Adrenal gland (tissue), 12 donors: Measurements from ENCODE around the gene KCNMA1. TPM values are rescaled to one million over a fixed set of nuclear protein-coding genes. Genes with fewer than 3 reads are reported as not detected.

ENCODE experiments used
- DNase-seq, 7 donors: peaks; one replicate each; pipeline ENCODE4 v3.0.0-alpha.2; 2019 to 2020
- H3K27ac ChIP-seq, 5 donors: fragments of 200-600 bp; sonication (generic) in 4 of 5; 1 replicate in 3 of 5; 2 replicates in 2 of 5; pipeline versions ENCODE4 v1.5.1 to v1.8.0; 2016 to 2020; ENCODE audit warnings: mild to moderate bottlenecking in 1 of 5
- H3K27me3 ChIP-seq: fragments of 200-600 bp; 2 replicates; pipeline ENCODE4 v1.8.0; 2021
- H3K36me3 ChIP-seq, 2 donors: fragments of 200-600 bp; replicated peaks in 1 of 2; 1 replicate in 1 of 2; 2 replicates in 1 of 2; pipeline versions ENCODE4 v1.5.1 to v1.8.0; 2018 to 2022
- H3K4me1 ChIP-seq, 2 donors: fragments of 200-600 bp; replicated peaks in 1 of 2; 1 replicate in 1 of 2; 2 replicates in 1 of 2; pipeline versions ENCODE4 v1.5.1 to v1.8.0; 2018 to 2021
- H3K4me3 ChIP-seq, 4 donors: fragments of 200-600 bp; sonication (generic) in 3 of 4; one replicate each; pipeline ENCODE4 v1.5.1; 2016 to 2018
- H3K9me3 ChIP-seq, 3 donors: fragments of 200-600 bp; sonication (generic) in 1 of 3; replicated peaks in 1 of 3; 1 replicate in 2 of 3; 2 replicates in 1 of 3; pipeline versions ENCODE4 v1.5.1 to v1.8.0; 2016 to 2021
- POLR2A ChIP-seq, 2 donors: fragments of 450-650 bp; IDR thresholded peaks; one replicate each; pipeline ENCODE4 v1.6.1; 2017; ENCODE audit warnings: antibody characterized with exemption in 2 of 2, mild to moderate bottlenecking in 2 of 2, moderate library complexity in 1 of 2
- WGBS, 4 donors: extraction: QIAGEN DNeasy Blood & Tissue Kit in 2 of 4; methylation state at CpG; one replicate each; pipeline versions ENCODE4 v1.1.5 to v1.1.7; 2013 to 2017; 5-methylcytosine and 5-hydroxymethylcytosine counted together
- intact Hi-C, 2 donors: fragments of 100-400 bp; cut with DNase I; formaldehyde crosslinking; loops; one replicate each; pipeline versions ENCODE4 v1.14.1 to v1.15.0; 2022 to 2023
- polyA plus RNA-seq, 3 donors: library from polyadenylated mRNA; stranded (reverse); fragments of 200-250 nt in 2 of 3; fragments of 350-450 nt in 1 of 3; fragmentation: Illumina TruSeq in 1 of 3; extraction: RNeasy Lipid Tissue Mini Kit (QIAGEN cat#74804) in 1 of 3; gene quantifications; one replicate each; pipeline ENCODE4 v1.2.3, GENCODE V29; 2013 to 2014
- total RNA-seq, 9 donors: library from RNA; depleted of rRNA in 4 of 9; stranded (reverse); fragments of >200 nt in 4 of 9; fragments of 120-200 nt in 1 of 9; fragmentation: NEBNext Ultra II Directional in 1 of 9; extraction: Animal tissue kit (Norgen Biotek cat#: 25700) in 1 of 9; gene quantifications; one replicate each; pipeline versions ENCODE4 v1.1.0 to v1.2.4, GENCODE V29; 2013 to 2023
- TF ChIP-seq, protein P1 (sequence below), 6 experiments: fragments of 450-650 bp in 4 of 6; fragments of 200-600 bp in 2 of 6; sonication (generic) in 1 of 6; IDR thresholded peaks; 1 replicate in 5 of 6; 2 replicates in 1 of 6; pipeline versions ENCODE4 v1.5.1 to v1.8.0; 2016 to 2021; ENCODE audit warnings: antibody characterized with exemption in 6 of 6, mild to moderate bottlenecking in 2 of 6, moderate library complexity in 1 of 6
- donor health status: healthy with polysubstance abuse.
- donor health status: Bipolar disorder and iron deficiency.
- donor health status: DM: yes; HTN: yes; CAD: no.
- donor health status: DM: no; HTN: no; CAD: no.
- donor health status: DM: no; HTN: no; CAD: no.
- donor health status: DM: yes; HTN: yes; CAD: no.

KCNMA1 gene
- total and polyA plus RNA-seq, 12 donors: 6.4 to 37.7 (median 13.4) TPM

- Histone ChIP-seq H3K4me1 (no peaks in the 10 kb centered on the region), H3K36me3 (no peaks in the 10 kb centered on the region), H3K9me3 (no peaks in the 10 kb centered on the region), H3K4me3 (no peak overlapping the region), H3K27me3 (no peaks in the 10 kb centered on the region), H3K27ac (no peak overlapping the region)
- DNase-seq: no peak
- intact Hi-C loops: no loop called here
- 76 to 100% (median 97%) methylated on average over 5 of the region's 5 CpGs for WGBS, 4 donors
- TF ChIP-seq, protein P1, sequence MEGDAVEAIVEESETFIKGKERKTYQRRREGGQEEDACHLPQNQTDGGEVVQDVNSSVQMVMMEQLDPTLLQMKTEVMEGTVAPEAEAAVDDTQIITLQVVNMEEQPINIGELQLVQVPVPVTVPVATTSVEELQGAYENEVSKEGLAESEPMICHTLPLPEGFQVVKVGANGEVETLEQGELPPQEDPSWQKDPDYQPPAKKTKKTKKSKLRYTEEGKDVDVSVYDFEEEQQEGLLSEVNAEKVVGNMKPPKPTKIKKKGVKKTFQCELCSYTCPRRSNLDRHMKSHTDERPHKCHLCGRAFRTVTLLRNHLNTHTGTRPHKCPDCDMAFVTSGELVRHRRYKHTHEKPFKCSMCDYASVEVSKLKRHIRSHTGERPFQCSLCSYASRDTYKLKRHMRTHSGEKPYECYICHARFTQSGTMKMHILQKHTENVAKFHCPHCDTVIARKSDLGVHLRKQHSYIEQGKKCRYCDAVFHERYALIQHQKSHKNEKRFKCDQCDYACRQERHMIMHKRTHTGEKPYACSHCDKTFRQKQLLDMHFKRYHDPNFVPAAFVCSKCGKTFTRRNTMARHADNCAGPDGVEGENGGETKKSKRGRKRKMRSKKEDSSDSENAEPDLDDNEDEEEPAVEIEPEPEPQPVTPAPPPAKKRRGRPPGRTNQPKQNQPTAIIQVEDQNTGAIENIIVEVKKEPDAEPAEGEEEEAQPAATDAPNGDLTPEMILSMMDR (IDR thresholded peaks at IDR 0.05): no peak
- no peak for TF ChIP-seq POLR2A (IDR thresholded peaks at IDR 0.05)
Measured at GRCh38 chr10:77070346-77070745, 567.3 kb downstream of the KCNMA1 start.

- Histone ChIP-seq H3K36me3 (no peaks in the 10 kb centered on the region), H3K27ac (no peak overlapping the region), H3K27me3 (no peaks in the 10 kb centered on the region), H3K4me3 (no peak overlapping the region), H3K9me3 (no peaks in the 10 kb centered on the region), H3K4me1 (no peaks in the 10 kb centered on the region)
- intact Hi-C loops: no loop called here
- WGBS, 4 donors: 70 to 90% (median 85%) methylated on average over 3 of the region's 3 CpGs
- TF ChIP-seq, protein P1 (IDR thresholded peaks at IDR 0.05): no peak
- TF ChIP-seq POLR2A (IDR thresholded peaks at IDR 0.05): no peak
- DNase-seq: no peak
Measured at GRCh38 chr10:77068969-77069368, 568.6 kb downstream of the KCNMA1 start.

- Histone ChIP-seq H3K9me3 (no peaks in the 10 kb centered on the region), H3K36me3 (no peaks in the 10 kb centered on the region), H3K27me3 (no peaks in the 10 kb centered on the region), H3K4me3 (no peak overlapping the region), H3K27ac (no peak overlapping the region), H3K4me1 (no peaks in the 10 kb centered on the region)
- 85 to 95% (median 92%) methylated on average over 4 of the region's 4 CpGs for WGBS, 4 donors
- intact Hi-C loops: no loop called here
- DNase-seq: no peak
- TF ChIP-seq POLR2A (IDR thresholded peaks at IDR 0.05): no peak
- TF ChIP-seq, protein P1 (IDR thresholded peaks at IDR 0.05): no peak
Measured at GRCh38 chr10:77068272-77068671, 569.3 kb downstream of the KCNMA1 start.

DNA sequence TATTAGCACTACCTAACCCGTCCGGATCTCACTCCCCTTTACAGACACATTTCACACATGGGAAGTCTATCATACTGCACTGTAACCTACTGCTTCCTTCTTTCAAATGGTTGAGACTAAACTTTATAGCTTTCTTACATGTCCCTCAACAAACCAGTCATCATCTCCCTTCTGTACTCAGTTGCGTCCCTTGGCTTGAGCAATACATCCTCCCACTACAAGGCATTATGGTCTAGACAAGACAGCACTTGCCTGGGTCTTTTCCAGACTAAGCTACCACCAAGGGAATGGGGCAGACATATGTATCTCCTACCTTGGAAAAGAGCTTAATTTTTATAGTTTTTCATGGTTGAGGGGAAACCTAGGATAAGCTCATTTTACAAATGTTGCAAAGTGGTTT is 575.2 kb downstream of the KCNMA1 start:
- Histone ChIP-seq H3K36me3 (no peaks in the 10 kb centered on the region), H3K27me3 (no peaks in the 10 kb centered on the region), H3K4me3 (no peak overlapping the region), H3K4me1 (no peaks in the 10 kb centered on the region), H3K9me3 (no peaks in the 10 kb centered on the region), H3K27ac (no peak overlapping the region)
- WGBS, 4 donors: 89 to 98% (median 91%) methylated on average over 3 of the region's 3 CpGs
- DNase-seq: no peak
- intact Hi-C loops: no loop called here
- TF ChIP-seq, protein P1 (IDR thresholded peaks at IDR 0.05): no peak
- TF ChIP-seq POLR2A (IDR thresholded peaks at IDR 0.05): no peak
